K562 (cell line): ENCODE data around the gene OSBPL7. TPM values are rescaled to one million over a fixed set of nuclear protein-coding genes. Genes with fewer than 3 reads are reported as not detected.

ENCODE experiments used
- ATAC-seq: fragments of 200-7000 bp; cut with Tn5 transposase; 3 replicates; pipeline ENCODE4 v1.9.1; 2020; ENCODE audit warnings: moderate library complexity
- BruUV-seq: library from RNA; stranded (reverse); fragments of 400-500 nt; replicated peaks from 2 replicates; lab custom pipeline; 2021; lab: Mats Ljungman, UMichigan
- CTCF ChIA-PET: fragments of 300-600 bp; formaldehyde crosslinking; extraction: SDS; loops from one replicate; lab custom pipeline; 2021; ENCODE audit warnings: low intra/inter-chr PET ratio; lab: Yijun Ruan, JAX
- POLR2A ChIA-PET: fragments of 300-600, 350-650 bp; sonication (Branson Sonifier 250); formaldehyde crosslinking; extraction: SDS; loops from one replicate; lab custom pipeline; 2021; ENCODE audit warnings: antibody characterized with exemption, inconsistent platforms; lab: Yijun Ruan, JAX
- DNase-seq, 4 experiments: peaks; one replicate each; pipeline versions ENCODE4 v3.0.0 to v3.0.0-alpha.2; 2011 to 2018; ENCODE audit warnings: low spot score in 3 of 4, mixed read lengths in 3 of 4; ENCODE audit errors: extremely low read depth in 1 of 4
- FAIRE-seq: peaks from 2 replicates; lab custom pipeline; 2011; peaks lifted over from hg19 to GRCh38; lab: Jason Lieb, UNC
- H2AFZ ChIP-seq: 2 replicates; pipeline ENCODE4 v1.6.0; 2011; ENCODE audit warnings: low read depth, low read length, control low read depth, inconsistent platforms
- H3K27ac ChIP-seq: fragments of 200-600 bp; 3 replicates; pipeline ENCODE4 v1.8.0; 2011; ENCODE audit warnings: low read depth, mild to moderate bottlenecking, control low read depth, inconsistent platforms, low read length, moderate library complexity, mixed read lengths; ENCODE audit errors: extremely low read depth
- H3K27me3 ChIP-seq, 2 experiments: fragments of 300-600 bp in 1 of 2; 2 replicates in 1 of 2; 3 replicates in 1 of 2; pipeline versions ENCODE4 v1.6.0 to v1.8.0; 2011; ENCODE audit warnings: inconsistent platforms in 2 of 2, low read length in 2 of 2, mild to moderate bottlenecking in 1 of 2, mixed read lengths in 1 of 2, moderate library complexity in 1 of 2; ENCODE audit not compliant: control insufficient read depth in 2 of 2, insufficient read depth in 2 of 2
- H3K36me3 ChIP-seq: fragments of 300-600 bp; 3 replicates; pipeline ENCODE4 v1.8.0; 2011; ENCODE audit warnings: mild to moderate bottlenecking, low read length, inconsistent platforms; ENCODE audit not compliant: control insufficient read depth, insufficient read depth
- H3K4me1 ChIP-seq, 2 experiments: fragments of 200-600 bp in 1 of 2; replicated peaks in 1 of 2; 2 replicates in 1 of 2; 3 replicates in 1 of 2; pipeline versions ENCODE4 v1.5.1 to v1.8.0; 2011; ENCODE audit warnings: inconsistent platforms in 2 of 2, low read length in 2 of 2, mild to moderate bottlenecking in 1 of 2, mixed read lengths in 1 of 2, moderate library complexity in 1 of 2; ENCODE audit not compliant: control insufficient read depth in 2 of 2, insufficient read depth in 2 of 2
- H3K4me2 ChIP-seq: 2 replicates; pipeline ENCODE4 v1.6.1; 2011; ENCODE audit warnings: low read length, control low read depth, inconsistent platforms, mixed read lengths; ENCODE audit not compliant: insufficient read depth
- H3K4me3 ChIP-seq: fragments of 200-600 bp; sonication (generic), shearing (Covaris generic); 2 replicates; pipeline ENCODE4 v1.5.1; 2016; ENCODE audit warnings: control low read depth, inconsistent platforms
- H3K79me2 ChIP-seq: fragments of 200-600 bp; 3 replicates; pipeline ENCODE4 v1.8.0; 2011; ENCODE audit warnings: low read length, inconsistent platforms; ENCODE audit not compliant: control insufficient read depth, insufficient read depth
- H3K9ac ChIP-seq, 2 experiments: 2 replicates each; pipeline versions ENCODE4 v1.6.0 to v1.6.1; 2011; ENCODE audit warnings: low read depth in 2 of 2, low read length in 2 of 2, control low read depth in 1 of 2, inconsistent platforms in 1 of 2, mild to moderate bottlenecking in 1 of 2, mixed read lengths in 1 of 2; ENCODE audit not compliant: insufficient read depth in 1 of 2
- H3K9me1 ChIP-seq: one replicate; pipeline ENCODE4 v1.6.0; 2011; ENCODE audit warnings: inconsistent platforms, mild to moderate bottlenecking, low read length, moderate library complexity; ENCODE audit not compliant: control insufficient read depth, insufficient read depth
- H3K9me3 ChIP-seq: replicated peaks from 2 replicates; pipeline ENCODE4 v1.5.1; 2011; ENCODE audit warnings: low read depth, low read length, inconsistent platforms; ENCODE audit not compliant: control insufficient read depth, insufficient read depth
- H4K20me1 ChIP-seq: replicated peaks from 2 replicates; pipeline ENCODE4 v1.6.1; 2011; ENCODE audit warnings: low read length, inconsistent platforms, mixed read lengths; ENCODE audit not compliant: control insufficient read depth, insufficient read depth
- C11orf30 ChIP-seq: fragments of 450-650 bp; IDR thresholded peaks from 2 replicates; pipeline ENCODE4 v1.6.1; 2016; ENCODE audit warnings: low read depth, mild to moderate bottlenecking
- GTF2A2 ChIP-seq: IDR thresholded peaks from 2 replicates; pipeline ENCODE4 v1.6.1; 2016; ENCODE audit warnings: mild to moderate bottlenecking, missing genetic modification characterization, missing compliant biosample characterization
- MAFG ChIP-seq: fragments of 450-650 bp; conservative IDR thresholded peaks from 2 replicates; pipeline ENCODE4 v1.6.1; 2016; ENCODE audit warnings: missing genetic modification characterization, missing compliant biosample characterization
- RAD21 ChIP-seq, 2 experiments: fragments of 250-450 bp in 1 of 2; fragments of 450-650 bp in 1 of 2; sonication (Bioruptor Pico) in 1 of 2; formaldehyde crosslinking in 1 of 2; IDR thresholded peaks in 1 of 2; conservative IDR thresholded peaks in 1 of 2; 2 replicates each; pipeline versions ENCODE4 v1.4.0 to v1.8.0; 2020 to 2022; ENCODE audit warnings: mild to moderate bottlenecking in 2 of 2, moderate library complexity in 1 of 2
- SIRT6 ChIP-seq: IDR thresholded peaks from one replicate; pipeline ENCODE4 v1.6.1; 2012; ENCODE audit warnings: low read depth, mild to moderate bottlenecking, control low read depth, inconsistent platforms, low read length, moderate library complexity
- ZNF316 ChIP-seq: fragments of 450-650 bp; IDR thresholded peaks from 2 replicates; pipeline ENCODE4 v1.6.1; 2016
- WGBS: fragments of 100-300 bp; shearing (Covaris generic); methylation state at CpG from one replicate; pipeline ENCODE4 v1.1.6; 2016; ENCODE audit warnings: low coverage, mixed read lengths; ENCODE audit not compliant: insufficient coverage; ENCODE audit errors: missing lambda C conversion rate; 5-methylcytosine and 5-hydroxymethylcytosine counted together
- in situ Hi-C: fragments of 300-500 bp; cut with MboI; formaldehyde crosslinking; loops from 4 replicates; pipeline ENCODE4 v1.15.0; 2018; ENCODE audit warnings: inconsistent platforms, mixed read lengths
- intact Hi-C: fragments of 100-400 bp; cut with micrococcal nuclease; formaldehyde crosslinking; loops from 2 replicates; pipeline ENCODE4 v1.14.2; 2022
- polyA plus RNA-seq, 8 experiments: library from polyadenylated mRNA; depleted of rRNA in 4 of 8; stranded (reverse) in 5 of 8; unstranded in 3 of 8; fragments of >200 nt; fragmentation: Nextera tagmentation in 2 of 8; fragmentation: Illumina TruSeq in 1 of 8; extraction: Ambion mirVana in 2 of 8; extraction: Trizol in 1 of 8; gene quantifications; 2 replicates each; pipeline versions ENCODE4 v1.2.1 to v1.2.3, GENCODE V29; 2011 to 2014; ENCODE audit warnings: inconsistent platforms in 1 of 8, missing spikeins in 1 of 8
- total RNA-seq, 7 experiments: library from RNA; depleted of rRNA in 6 of 7; stranded (reverse); fragments of >200 nt in 6 of 7; fragmentation: Illumina TruSeq in 2 of 7; extraction: Trizol in 2 of 7; gene quantifications; 2 replicates each; pipeline versions ENCODE4 v1.2.1 to v1.2.3, GENCODE V29; 2011 to 2021; ENCODE audit warnings: low replicate concordance in 1 of 7

Gene OSBPL7
- total and polyA plus RNA-seq, 9 of the 15 experiments (the other 6 are each of a cell fraction or from before 2014, with no cell fraction given) = 0.32 to 11.9 (median 5.8) TPM

- FAIRE-seq = no peak
- H3K79me2 ChIP-seq = no peaks in the 10 kb centered on the region
- no peaks in the 10 kb centered on the region for H3K27me3 ChIP-seq
- intact Hi-C loops = no loop called here
- in situ Hi-C loops = no loop called here
- no peaks in the 10 kb centered on the region for H3K9me3 ChIP-seq
- POLR2A ChIA-PET = interaction anchor here (0.7 to 1.0 kb wide), 2 partner anchors 86 to 574 kb away, joined by 4 read pairs; no protein-coding TSS in a partner anchor
- no peak for ATAC-seq
- 79% methylated on average over 19 of the region's 21 CpGs for WGBS
- no TSS peak for BruUV-seq
- H3K27ac ChIP-seq = no peak overlapping the region
- peaks cover 44% of the 10 kb centered on the region; the same call in 2 of the 3 replicates for H3K36me3 ChIP-seq
- no peak for TF ChIP-seq GTF2A2
- peak; percentile 25; the same call in 1 of the 2 replicates for TF ChIP-seq MAFG
- TF ChIP-seq ZNF316 = peak; percentile 73
- peak; percentile 36; the same call in 1 of the 2 replicates for TF ChIP-seq C11orf30
- no peak for TF ChIP-seq SIRT6
- no peak for TF ChIP-seq RAD21 (CRISPR knock-in tag; conservative IDR thresholded peaks at IDR 0.05 in 1 of 2, IDR thresholded peaks at IDR 0.05 in 1 of 2)
- H3K9me1 ChIP-seq = peaks cover 3% of the 10 kb centered on the region
- H2AFZ ChIP-seq = no peak overlapping the region
- H3K4me1 ChIP-seq = peaks cover 16 to 29% of the 10 kb centered on the region in 2 experiments
- DNase-seq = no peak
- no peak overlapping the region for H3K4me3 ChIP-seq
- H3K4me2 ChIP-seq = no peak overlapping the region
- CTCF ChIA-PET = no interaction called here
- peak overlapping the region in 1 of 2 experiments; percentile 32; a peak in 1 of 4 replicates for H3K9ac ChIP-seq
- H4K20me1 ChIP-seq = no peaks in the 10 kb centered on the region
Measured at GRCh38 chr17:47815106-47815918, 6.3 kb downstream of the OSBPL7 start.
